Endothelial cell of umbilical vein (primary cell): ENCODE data around the gene ROPN1L. TPM values are rescaled to one million over a fixed set of nuclear protein-coding genes. Genes with fewer than 3 reads are reported as not detected.

Source experiments
- BruUV-seq: library from RNA; stranded (reverse); fragments of 400-500 nt; replicated peaks from 2 replicates; lab custom pipeline; 2021; lab: Mats Ljungman, UMichigan
- CTCF ChIA-PET: fragments of 300-600, 350-600 bp; sonication (Branson Sonifier 250); formaldehyde crosslinking; loops from one replicate; lab custom pipeline; 2021; ENCODE audit warnings: antibody characterized with exemption, inconsistent platforms; lab: Charles Lee
- POLR2A ChIA-PET: fragments of 300-600, 350-600 bp; sonication (Branson Sonifier 250); formaldehyde crosslinking; loops from one replicate; lab custom pipeline; 2021; ENCODE audit warnings: antibody characterized with exemption, inconsistent platforms; lab: Charles Lee
- DNase-seq: peaks from one replicate; pipeline ENCODE4 v3.0.0-alpha.2; 2011; ENCODE audit warnings: low read depth, low spot score
- FAIRE-seq: peaks from 2 replicates; lab custom pipeline; 2011; peaks lifted over from hg19 to GRCh38; lab: Jason Lieb, UNC
- H2AFZ ChIP-seq: 2 replicates; pipeline ENCODE4 v1.6.0; 2012; ENCODE audit warnings: low read depth, low read length, control low read depth, inconsistent platforms
- H3K27ac ChIP-seq: 2 replicates; pipeline ENCODE4 v1.5.1; 2011; ENCODE audit warnings: low read depth, mild to moderate bottlenecking, control low read depth, low read length, moderate library complexity; ENCODE audit not compliant: insufficient read depth
- H3K27me3 ChIP-seq, 2 experiments: 2 replicates each; pipeline versions ENCODE4 v1.6.0 to v1.6.1; 2011; ENCODE audit warnings: low read length in 2 of 2, mixed read lengths in 1 of 2; ENCODE audit not compliant: control insufficient read depth in 2 of 2, insufficient read depth in 2 of 2
- H3K36me3 ChIP-seq, 2 experiments: 2 replicates in 1 of 2; 3 replicates in 1 of 2; pipeline ENCODE4 v1.5.1; 2011; ENCODE audit warnings: low read length in 2 of 2, mild to moderate bottlenecking in 1 of 2, moderate library complexity in 1 of 2; ENCODE audit not compliant: control insufficient read depth in 2 of 2, insufficient read depth in 2 of 2; ENCODE audit errors: extremely low read depth in 1 of 2
- H3K4me1 ChIP-seq: 3 replicates; pipeline ENCODE4 v1.5.1; 2011; ENCODE audit warnings: mild to moderate bottlenecking, low read length; ENCODE audit not compliant: control insufficient read depth, insufficient read depth; ENCODE audit errors: extremely low read depth
- H3K4me2 ChIP-seq: 2 replicates; pipeline ENCODE4 v1.6.1; 2011; ENCODE audit warnings: low read length, control low read depth, mixed read lengths; ENCODE audit not compliant: insufficient read depth
- H3K4me3 ChIP-seq, 3 experiments: fragments of 200-600 bp in 1 of 3; sonication (generic), shearing (Covaris generic) in 1 of 3; replicated peaks in 1 of 3; 2 replicates each; pipeline ENCODE4 v1.5.1; 2011 to 2016; ENCODE audit warnings: control low read depth in 3 of 3, low read length in 3 of 3, mild to moderate bottlenecking in 2 of 3, inconsistent platforms in 1 of 3, low read depth in 1 of 3, moderate library complexity in 1 of 3; ENCODE audit not compliant: insufficient read depth in 1 of 3
- H3K79me2 ChIP-seq: 2 replicates; pipeline ENCODE4 v1.6.0; 2012; ENCODE audit warnings: low read length, inconsistent platforms; ENCODE audit not compliant: control insufficient read depth, insufficient read depth
- H3K9ac ChIP-seq: replicated peaks from 2 replicates; pipeline ENCODE3; 2011; ENCODE audit warnings: low read length, control low read depth; ENCODE audit not compliant: insufficient read depth; ENCODE audit errors: extremely low read depth
- H3K9me1 ChIP-seq: replicated peaks from 3 replicates; pipeline ENCODE4 v1.6.0; 2011; ENCODE audit warnings: mild to moderate bottlenecking, low read length; ENCODE audit not compliant: control insufficient read depth, insufficient read depth; ENCODE audit errors: extremely low read depth
- H3K9me3 ChIP-seq: replicated peaks from 2 replicates; pipeline ENCODE4 v1.5.1; 2012; ENCODE audit warnings: low read length, inconsistent platforms; ENCODE audit not compliant: control insufficient read depth, insufficient read depth
- H4K20me1 ChIP-seq: replicated peaks from 2 replicates; pipeline ENCODE3; 2011; ENCODE audit warnings: mild to moderate bottlenecking, low read length; ENCODE audit not compliant: control insufficient read depth, insufficient read depth; ENCODE audit errors: extremely low read depth
- CTCF ChIP-seq, 2 donors: IDR thresholded peaks; 1 replicate in 1 of 2; 2 replicates in 1 of 2; pipeline ENCODE4 v1.5.1; 2011; ENCODE audit warnings: low read length in 2 of 2, mild to moderate bottlenecking in 2 of 2, moderate library complexity in 2 of 2, control low read depth in 1 of 2, inconsistent platforms in 1 of 2, low read depth in 1 of 2; ENCODE audit not compliant: insufficient read depth in 1 of 2; ENCODE audit errors: extremely low read depth in 1 of 2
- EZH2 ChIP-seq: IDR thresholded peaks from 2 replicates; pipeline ENCODE4 v1.6.1; 2012; ENCODE audit warnings: borderline replicate concordance, low read depth, mild to moderate bottlenecking, moderate library complexity, low read length, inconsistent platforms; ENCODE audit not compliant: severe bottlenecking
- FOS ChIP-seq: IDR thresholded peaks from 2 replicates; pipeline ENCODE4 v1.6.1; 2011; ENCODE audit warnings: mild to moderate bottlenecking, low read length, moderate library complexity, borderline replicate concordance; ENCODE audit not compliant: insufficient read depth
- GATA2 ChIP-seq: IDR thresholded peaks from 2 replicates; pipeline ENCODE4 v1.7.0; 2011; ENCODE audit warnings: low read depth, mild to moderate bottlenecking, moderate library complexity, mixed read lengths, low read length; ENCODE audit not compliant: insufficient read length, insufficient read depth
- JUN ChIP-seq: IDR thresholded peaks from 2 replicates; pipeline ENCODE4 v1.6.1; 2011; ENCODE audit warnings: borderline replicate concordance, low read depth; ENCODE audit not compliant: insufficient read length, insufficient read depth
- MAX ChIP-seq: IDR thresholded peaks from 2 replicates; pipeline ENCODE4 v1.6.1; 2011; ENCODE audit not compliant: insufficient read depth, insufficient read length
- MYC ChIP-seq: IDR thresholded peaks from one replicate; pipeline ENCODE4 v1.6.1; 2011; ENCODE audit warnings: mild to moderate bottlenecking, low read depth, low read length
- POLR2A ChIP-seq: IDR thresholded peaks from 2 replicates; pipeline ENCODE4 v1.6.1; 2012; ENCODE audit warnings: low read depth, mild to moderate bottlenecking, control low read depth, low read length
- POLR2AphosphoS5 ChIP-seq: IDR thresholded peaks from 2 replicates; pipeline ENCODE4 v1.6.1; 2012; ENCODE audit warnings: low read depth, mild to moderate bottlenecking, control low read depth, low read length, moderate library complexity; ENCODE audit not compliant: insufficient read depth
- dilution Hi-C: fragments of 300-500 bp; cut with MboI; formaldehyde crosslinking; loops from one replicate; pipeline ENCODE4 v1.15.0; 2019; ENCODE audit warnings: low sequenced_read_pairs; ENCODE audit not compliant: extremely low pct_ligation_motif_present
- intact Hi-C: fragments of 100-400 bp; cut with micrococcal nuclease; formaldehyde crosslinking; loops from one replicate; pipeline ENCODE4 v1.10.0; 2022
- polyA plus RNA-seq, 4 experiments: library from polyadenylated mRNA; depleted of rRNA in 3 of 4; stranded (reverse) in 3 of 4; unstranded in 1 of 4; fragments of >200 nt; gene quantifications; 2 replicates each; pipeline versions ENCODE4 v1.2.1 to v1.2.3, GENCODE V29; 2011 to 2012; ENCODE audit warnings: missing spikeins in 1 of 4
- total RNA-seq: library from RNA; stranded (reverse); gene quantifications from 2 replicates; pipeline ENCODE4 v1.2.3, GENCODE V29; 2021

Gene ROPN1L
- total and polyA plus RNA-seq, 2 donors (not counting 3 experiments of a cell fraction or from before 2014, with no cell fraction given), result 0.30 to 0.60 TPM

- Histone ChIP-seq H3K36me3 (no peaks in the 10 kb centered on the region), H3K79me2 (no peaks in the 10 kb centered on the region), H3K27me3 (peaks cover 0 to 6% of the 10 kb centered on the region in 2 experiments), H2AFZ (no peak overlapping the region), H3K9me1 (no peaks in the 10 kb centered on the region), H3K4me3 (no peak overlapping the region), H3K9me3 (no peaks in the 10 kb centered on the region), H3K4me2 (no peak overlapping the region), H4K20me1 (no peaks in the 10 kb centered on the region), H3K9ac (no peak overlapping the region), H3K4me1 (no peaks in the 10 kb centered on the region), H3K27ac (no peak overlapping the region)
- CTCF ChIA-PET, result interaction anchor here (1.2 to 1.4 kb wide), 2 partner anchors 14 to 152 kb away, joined by 3 to 5 read pairs; no protein-coding TSS in a partner anchor
- no TSS peak for BruUV-seq
- DNase-seq (no peak), FAIRE-seq (no peak)
- POLR2A ChIA-PET, result no interaction called here
- intact Hi-C loops, result no loop called here
- TF ChIP-seq JUN, result no peak
- no peak for TF ChIP-seq CTCF (IDR thresholded peaks at IDR 0.05; ENCODE audit: extremely low read depth in 1 of 2, insufficient read depth in 1 of 2, low read depth in 1 of 2, low read length in 2 of 2)
- TF ChIP-seq MYC, result no peak
- TF ChIP-seq MAX, result no peak
- no peak for TF ChIP-seq FOS
- no peak for TF ChIP-seq GATA2
- TF ChIP-seq POLR2AphosphoS5, result no peak
- TF ChIP-seq EZH2, result no peak
- no peak for TF ChIP-seq POLR2A
- dilution Hi-C loops, result no loop called here
These were observed 34.4 kb downstream of the ROPN1L start for GRCh38 chr5:10475931-10476676.
